ENCODE measurements around the gene GFOD2.

The GFOD2 gene

GRCh38 chr16:67716097-67716496, 3.0 kb downstream of the GFOD2 start:
- Histone ChIP-seq H3K36me3 (ENCODE audit: control insufficient read depth, insufficient read depth, low read length) (no peaks in the 10 kb centered on the region), H3K4me3 (ENCODE audit: low read depth, low read length) (no peak overlapping the region), H3K9ac (ENCODE audit: low read depth, low read length) (no peak overlapping the region), H3K9me3 (ENCODE audit: control insufficient read depth, insufficient read depth, low read length) (no peaks in the 10 kb centered on the region), H3K27me3 (ENCODE audit: control insufficient read depth, insufficient read depth, low read length) (no peaks in the 10 kb centered on the region), H3K4me1 (ENCODE audit: control insufficient read depth, insufficient read depth, low read length) (peaks cover 14% of the 10 kb centered on the region)

GRCh38 chr16:67714522-67714921, 4.6 kb downstream of the GFOD2 start:
- Histone ChIP-seq H3K4me1 (ENCODE audit: control insufficient read depth, insufficient read depth, low read length) (peaks cover 11% of the 10 kb centered on the region), H3K27me3 (ENCODE audit: control insufficient read depth, insufficient read depth, low read length) (no peaks in the 10 kb centered on the region), H3K36me3 (ENCODE audit: control insufficient read depth, insufficient read depth, low read length) (no peaks in the 10 kb centered on the region), H3K9me3 (ENCODE audit: control insufficient read depth, insufficient read depth, low read length) (no peaks in the 10 kb centered on the region), H3K9ac (ENCODE audit: low read depth, low read length) (no peak overlapping the region), H3K4me3 (ENCODE audit: low read depth, low read length) (no peak overlapping the region)

- no peaks in the 10 kb centered on the region for H3K36me3 ChIP-seq (ENCODE audit: control insufficient read depth, insufficient read depth, low read length)
- H3K4me1 ChIP-seq (ENCODE audit: control insufficient read depth, insufficient read depth, low read length), result peaks cover 14% of the 10 kb centered on the region
- H3K9me3 ChIP-seq (ENCODE audit: control insufficient read depth, insufficient read depth, low read length), result no peaks in the 10 kb centered on the region
- no peak overlapping the region for H3K4me3 ChIP-seq (ENCODE audit: low read depth, low read length)
- H3K27me3 ChIP-seq (ENCODE audit: control insufficient read depth, insufficient read depth, low read length), result no peaks in the 10 kb centered on the region
- H3K9ac ChIP-seq (ENCODE audit: low read depth, low read length), result no peak overlapping the region
Observed at GRCh38 chr16:67713647-67714273, 5.4 kb downstream of the GFOD2 start.

- no peaks in the 10 kb centered on the region for H3K27me3 ChIP-seq (ENCODE audit: control insufficient read depth, insufficient read depth, low read length)
- H3K36me3 ChIP-seq (ENCODE audit: control insufficient read depth, insufficient read depth, low read length), result no peaks in the 10 kb centered on the region
- H3K9me3 ChIP-seq (ENCODE audit: control insufficient read depth, insufficient read depth, low read length), result no peaks in the 10 kb centered on the region
- H3K9ac ChIP-seq (ENCODE audit: low read depth, low read length), result no peak overlapping the region
- H3K4me1 ChIP-seq (ENCODE audit: control insufficient read depth, insufficient read depth, low read length), result peaks cover 6% of the 10 kb centered on the region
- H3K4me3 ChIP-seq (ENCODE audit: low read depth, low read length), result no peak overlapping the region
Observed at GRCh38 chr16:67710607-67711006, 8.5 kb downstream of the GFOD2 start.

GRCh38 chr16:67709050-67709449, 10.1 kb downstream of the GFOD2 start:
- no peaks in the 10 kb centered on the region for H3K36me3 ChIP-seq (ENCODE audit: control insufficient read depth, insufficient read depth, low read length)
- no peaks in the 10 kb centered on the region for H3K9me3 ChIP-seq (ENCODE audit: control insufficient read depth, insufficient read depth, low read length)

GRCh38 chr16:67708368-67708771, 10.7 kb downstream of the GFOD2 start:
- H3K9me3 ChIP-seq (ENCODE audit: control insufficient read depth, insufficient read depth, low read length), result no peaks in the 10 kb centered on the region
- H3K9ac ChIP-seq (ENCODE audit: low read depth, low read length), result no peak overlapping the region
- H3K27me3 ChIP-seq (ENCODE audit: control insufficient read depth, insufficient read depth, low read length), result no peaks in the 10 kb centered on the region
- H3K36me3 ChIP-seq (ENCODE audit: control insufficient read depth, insufficient read depth, low read length), result no peaks in the 10 kb centered on the region
- H3K4me3 ChIP-seq (ENCODE audit: low read depth, low read length), result no peak overlapping the region
- H3K4me1 ChIP-seq (ENCODE audit: control insufficient read depth, insufficient read depth, low read length), result peaks cover 4% of the 10 kb centered on the region

More at GRCh38 chr16:67709050-67709449, 10.1 kb downstream of the GFOD2 start:
- peaks cover 6% of the 10 kb centered on the region for H3K4me1 ChIP-seq (ENCODE audit: control insufficient read depth, insufficient read depth, low read length)
- no peak overlapping the region for H3K9ac ChIP-seq (ENCODE audit: low read depth, low read length)
- no peaks in the 10 kb centered on the region for H3K27me3 ChIP-seq (ENCODE audit: control insufficient read depth, insufficient read depth, low read length)
- H3K4me3 ChIP-seq (ENCODE audit: low read depth, low read length), result no peak overlapping the region

GRCh38 chr16:67707790-67708189, 11.3 kb downstream of the GFOD2 start:
- Histone ChIP-seq H3K9ac (ENCODE audit: low read depth, low read length) (no peak overlapping the region), H3K4me1 (ENCODE audit: control insufficient read depth, insufficient read depth, low read length) (peaks cover 4% of the 10 kb centered on the region), H3K27me3 (ENCODE audit: control insufficient read depth, insufficient read depth, low read length) (no peaks in the 10 kb centered on the region), H3K9me3 (ENCODE audit: control insufficient read depth, insufficient read depth, low read length) (no peaks in the 10 kb centered on the region), H3K4me3 (ENCODE audit: low read depth, low read length) (no peak overlapping the region), H3K36me3 (ENCODE audit: control insufficient read depth, insufficient read depth, low read length) (no peaks in the 10 kb centered on the region)

GRCh38 chr16:67707210-67707609, 11.9 kb downstream of the GFOD2 start:
- no peak overlapping the region for H3K9ac ChIP-seq (ENCODE audit: low read depth, low read length)
- H3K4me1 ChIP-seq (ENCODE audit: control insufficient read depth, insufficient read depth, low read length), result peaks cover 4% of the 10 kb centered on the region
- H3K4me3 ChIP-seq (ENCODE audit: low read depth, low read length), result no peak overlapping the region

GRCh38 chr16:67704110-67704509, 15.0 kb downstream of the GFOD2 start:
- Histone ChIP-seq H3K4me1 (ENCODE audit: control insufficient read depth, insufficient read depth, low read length) (peaks cover 3% of the 10 kb centered on the region), H3K36me3 (ENCODE audit: control insufficient read depth, insufficient read depth, low read length) (no peaks in the 10 kb centered on the region), H3K9ac (ENCODE audit: low read depth, low read length) (no peak overlapping the region), H3K4me3 (ENCODE audit: low read depth, low read length) (no peak overlapping the region), H3K9me3 (ENCODE audit: control insufficient read depth, insufficient read depth, low read length) (no peaks in the 10 kb centered on the region), H3K27me3 (ENCODE audit: control insufficient read depth, insufficient read depth, low read length) (no peaks in the 10 kb centered on the region)

More at GRCh38 chr16:67707210-67707609, 11.9 kb downstream of the GFOD2 start:
- no peaks in the 10 kb centered on the region for H3K9me3 ChIP-seq (ENCODE audit: control insufficient read depth, insufficient read depth, low read length)
- H3K27me3 ChIP-seq (ENCODE audit: control insufficient read depth, insufficient read depth, low read length), result no peaks in the 10 kb centered on the region
- H3K36me3 ChIP-seq (ENCODE audit: control insufficient read depth, insufficient read depth, low read length), result no peaks in the 10 kb centered on the region

- H3K36me3 ChIP-seq (ENCODE audit: control insufficient read depth, insufficient read depth, low read length), result no peaks in the 10 kb centered on the region
- no peaks in the 10 kb centered on the region for H3K27me3 ChIP-seq (ENCODE audit: control insufficient read depth, insufficient read depth, low read length)
- no peak overlapping the region for H3K9ac ChIP-seq (ENCODE audit: low read depth, low read length)
- peaks cover 2% of the 10 kb centered on the region for H3K4me1 ChIP-seq (ENCODE audit: control insufficient read depth, insufficient read depth, low read length)
- H3K4me3 ChIP-seq (ENCODE audit: low read depth, low read length), result no peak overlapping the region
- H3K9me3 ChIP-seq (ENCODE audit: control insufficient read depth, insufficient read depth, low read length), result no peaks in the 10 kb centered on the region
Observed at GRCh38 chr16:67703626-67704025, 15.5 kb downstream of the GFOD2 start.

GRCh38 chr16:67702130-67702529, 17.0 kb downstream of the GFOD2 start:
- Histone ChIP-seq H3K36me3 (ENCODE audit: control insufficient read depth, insufficient read depth, low read length) (no peaks in the 10 kb centered on the region), H3K9ac (ENCODE audit: low read depth, low read length) (no peak overlapping the region), H3K9me3 (ENCODE audit: control insufficient read depth, insufficient read depth, low read length) (no peaks in the 10 kb centered on the region), H3K27me3 (ENCODE audit: control insufficient read depth, insufficient read depth, low read length) (no peaks in the 10 kb centered on the region), H3K4me3 (ENCODE audit: low read depth, low read length) (no peak overlapping the region), H3K4me1 (ENCODE audit: control insufficient read depth, insufficient read depth, low read length) (peaks cover 2% of the 10 kb centered on the region)

GRCh38 chr16:67701420-67701819, 17.7 kb downstream of the GFOD2 start:
- Histone ChIP-seq H3K9me3 (ENCODE audit: control insufficient read depth, insufficient read depth, low read length) (no peaks in the 10 kb centered on the region), H3K4me1 (ENCODE audit: control insufficient read depth, insufficient read depth, low read length) (peaks cover 2% of the 10 kb centered on the region), H3K9ac (ENCODE audit: low read depth, low read length) (no peak overlapping the region), H3K36me3 (ENCODE audit: control insufficient read depth, insufficient read depth, low read length) (no peaks in the 10 kb centered on the region), H3K4me3 (ENCODE audit: low read depth, low read length) (no peak overlapping the region), H3K27me3 (ENCODE audit: control insufficient read depth, insufficient read depth, low read length) (no peaks in the 10 kb centered on the region)

Measured in iPS-15b (cell line).